ENCODE data around the gene ESYT1. TPM values are rescaled to one million over a fixed set of nuclear protein-coding genes. Genes with fewer than 3 reads are reported as not detected.

The ESYT1 gene
- total and polyA plus RNA-seq, 9 of the 15 experiments (the other 6 are each of a cell fraction or from before 2014, with no cell fraction given): 132 to 420 (median 164) TPM

GRCh38 chr12:56126732-56127239, 1.3 kb upstream of the ESYT1 start (continued):
- TF ChIP-seq, protein P1, sequence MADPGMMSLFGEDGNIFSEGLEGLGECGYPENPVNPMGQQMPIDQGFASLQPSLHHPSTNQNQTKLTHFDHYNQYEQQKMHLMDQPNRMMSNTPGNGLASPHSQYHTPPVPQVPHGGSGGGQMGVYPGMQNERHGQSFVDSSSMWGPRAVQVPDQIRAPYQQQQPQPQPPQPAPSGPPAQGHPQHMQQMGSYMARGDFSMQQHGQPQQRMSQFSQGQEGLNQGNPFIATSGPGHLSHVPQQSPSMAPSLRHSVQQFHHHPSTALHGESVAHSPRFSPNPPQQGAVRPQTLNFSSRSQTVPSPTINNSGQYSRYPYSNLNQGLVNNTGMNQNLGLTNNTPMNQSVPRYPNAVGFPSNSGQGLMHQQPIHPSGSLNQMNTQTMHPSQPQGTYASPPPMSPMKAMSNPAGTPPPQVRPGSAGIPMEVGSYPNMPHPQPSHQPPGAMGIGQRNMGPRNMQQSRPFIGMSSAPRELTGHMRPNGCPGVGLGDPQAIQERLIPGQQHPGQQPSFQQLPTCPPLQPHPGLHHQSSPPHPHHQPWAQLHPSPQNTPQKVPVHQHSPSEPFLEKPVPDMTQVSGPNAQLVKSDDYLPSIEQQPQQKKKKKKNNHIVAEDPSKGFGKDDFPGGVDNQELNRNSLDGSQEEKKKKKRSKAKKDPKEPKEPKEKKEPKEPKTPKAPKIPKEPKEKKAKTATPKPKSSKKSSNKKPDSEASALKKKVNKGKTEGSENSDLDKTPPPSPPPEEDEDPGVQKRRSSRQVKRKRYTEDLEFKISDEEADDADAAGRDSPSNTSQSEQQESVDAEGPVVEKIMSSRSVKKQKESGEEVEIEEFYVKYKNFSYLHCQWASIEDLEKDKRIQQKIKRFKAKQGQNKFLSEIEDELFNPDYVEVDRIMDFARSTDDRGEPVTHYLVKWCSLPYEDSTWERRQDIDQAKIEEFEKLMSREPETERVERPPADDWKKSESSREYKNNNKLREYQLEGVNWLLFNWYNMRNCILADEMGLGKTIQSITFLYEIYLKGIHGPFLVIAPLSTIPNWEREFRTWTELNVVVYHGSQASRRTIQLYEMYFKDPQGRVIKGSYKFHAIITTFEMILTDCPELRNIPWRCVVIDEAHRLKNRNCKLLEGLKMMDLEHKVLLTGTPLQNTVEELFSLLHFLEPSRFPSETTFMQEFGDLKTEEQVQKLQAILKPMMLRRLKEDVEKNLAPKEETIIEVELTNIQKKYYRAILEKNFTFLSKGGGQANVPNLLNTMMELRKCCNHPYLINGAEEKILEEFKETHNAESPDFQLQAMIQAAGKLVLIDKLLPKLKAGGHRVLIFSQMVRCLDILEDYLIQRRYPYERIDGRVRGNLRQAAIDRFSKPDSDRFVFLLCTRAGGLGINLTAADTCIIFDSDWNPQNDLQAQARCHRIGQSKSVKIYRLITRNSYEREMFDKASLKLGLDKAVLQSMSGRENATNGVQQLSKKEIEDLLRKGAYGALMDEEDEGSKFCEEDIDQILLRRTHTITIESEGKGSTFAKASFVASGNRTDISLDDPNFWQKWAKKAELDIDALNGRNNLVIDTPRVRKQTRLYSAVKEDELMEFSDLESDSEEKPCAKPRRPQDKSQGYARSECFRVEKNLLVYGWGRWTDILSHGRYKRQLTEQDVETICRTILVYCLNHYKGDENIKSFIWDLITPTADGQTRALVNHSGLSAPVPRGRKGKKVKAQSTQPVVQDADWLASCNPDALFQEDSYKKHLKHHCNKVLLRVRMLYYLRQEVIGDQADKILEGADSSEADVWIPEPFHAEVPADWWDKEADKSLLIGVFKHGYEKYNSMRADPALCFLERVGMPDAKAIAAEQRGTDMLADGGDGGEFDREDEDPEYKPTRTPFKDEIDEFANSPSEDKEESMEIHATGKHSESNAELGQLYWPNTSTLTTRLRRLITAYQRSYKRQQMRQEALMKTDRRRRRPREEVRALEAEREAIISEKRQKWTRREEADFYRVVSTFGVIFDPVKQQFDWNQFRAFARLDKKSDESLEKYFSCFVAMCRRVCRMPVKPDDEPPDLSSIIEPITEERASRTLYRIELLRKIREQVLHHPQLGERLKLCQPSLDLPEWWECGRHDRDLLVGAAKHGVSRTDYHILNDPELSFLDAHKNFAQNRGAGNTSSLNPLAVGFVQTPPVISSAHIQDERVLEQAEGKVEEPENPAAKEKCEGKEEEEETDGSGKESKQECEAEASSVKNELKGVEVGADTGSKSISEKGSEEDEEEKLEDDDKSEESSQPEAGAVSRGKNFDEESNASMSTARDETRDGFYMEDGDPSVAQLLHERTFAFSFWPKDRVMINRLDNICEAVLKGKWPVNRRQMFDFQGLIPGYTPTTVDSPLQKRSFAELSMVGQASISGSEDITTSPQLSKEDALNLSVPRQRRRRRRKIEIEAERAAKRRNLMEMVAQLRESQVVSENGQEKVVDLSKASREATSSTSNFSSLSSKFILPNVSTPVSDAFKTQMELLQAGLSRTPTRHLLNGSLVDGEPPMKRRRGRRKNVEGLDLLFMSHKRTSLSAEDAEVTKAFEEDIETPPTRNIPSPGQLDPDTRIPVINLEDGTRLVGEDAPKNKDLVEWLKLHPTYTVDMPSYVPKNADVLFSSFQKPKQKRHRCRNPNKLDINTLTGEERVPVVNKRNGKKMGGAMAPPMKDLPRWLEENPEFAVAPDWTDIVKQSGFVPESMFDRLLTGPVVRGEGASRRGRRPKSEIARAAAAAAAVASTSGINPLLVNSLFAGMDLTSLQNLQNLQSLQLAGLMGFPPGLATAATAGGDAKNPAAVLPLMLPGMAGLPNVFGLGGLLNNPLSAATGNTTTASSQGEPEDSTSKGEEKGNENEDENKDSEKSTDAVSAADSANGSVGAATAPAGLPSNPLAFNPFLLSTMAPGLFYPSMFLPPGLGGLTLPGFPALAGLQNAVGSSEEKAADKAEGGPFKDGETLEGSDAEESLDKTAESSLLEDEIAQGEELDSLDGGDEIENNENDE (IDR thresholded peaks at IDR 0.05; ENCODE audit: low read depth, low read length): no peak
- TF ChIP-seq, protein P2, sequence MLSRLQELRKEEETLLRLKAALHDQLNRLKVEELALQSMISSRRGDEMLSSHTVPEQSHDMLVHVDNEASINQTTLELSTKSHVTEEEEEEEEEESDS (CRISPR knock-in tag; IDR thresholded peaks at IDR 0.05): no peak
- TF ChIP-seq E2F8 (IDR thresholded peaks at IDR 0.05; ENCODE audit: low read depth, partially characterized antibody) (no peak), CREB5 (CRISPR knock-in tag; IDR thresholded peaks at IDR 0.05) (0 out of 2 replicates have a peak, but pooled peaks have one; percentile 58), CREB1 (IDR thresholded peaks at IDR 0.05) (no peak; the same call in 1 of the 2 replicates), CREB1 (CRISPR knock-in tag; IDR thresholded peaks at IDR 0.05) (no peak), ZNF224 (CRISPR knock-in tag; IDR thresholded peaks at IDR 0.05) (no peak), SPI1 (IDR thresholded peaks at IDR 0.05; ENCODE audit: borderline replicate concordance, low read depth, low read length) (peak; percentile 87), ZNF121 (CRISPR knock-in tag; conservative IDR thresholded peaks at IDR 0.05) (no peak), NEUROD1 (IDR thresholded peaks at IDR 0.05; ENCODE audit: borderline replicate concordance, low read depth, low read length, partially characterized antibody) (peak; percentile 69), CBX1 (IDR thresholded peaks at IDR 0.05; ENCODE audit: low read depth) (no peak), MTF1 (CRISPR knock-in tag; IDR thresholded peaks at IDR 0.05; ENCODE audit: borderline replicate concordance) (no peak)

All from K562 (cell line).